ENCODE results near the gene COMTD1.

DNA sequence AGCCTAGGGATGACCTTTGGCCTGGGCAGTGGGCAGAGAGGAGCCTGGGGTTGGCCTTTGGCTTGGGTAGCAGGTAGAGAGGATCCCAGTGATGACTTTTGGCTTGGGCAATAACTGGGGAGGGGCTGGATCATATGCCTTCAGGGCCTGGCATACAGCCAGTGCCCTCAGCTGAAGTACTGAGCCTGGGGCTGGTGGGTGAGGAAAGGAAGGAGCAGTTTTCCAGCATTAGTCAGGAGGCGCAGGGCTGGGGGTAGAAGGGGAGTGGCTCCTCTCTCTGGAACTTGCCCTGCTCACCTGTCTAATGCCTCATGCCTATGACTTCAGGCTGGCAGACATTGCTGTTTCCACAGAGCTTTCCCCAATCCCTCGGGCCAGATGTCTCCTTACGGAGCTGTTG lies 15.2 kb upstream of the COMTD1 start:
- TF ChIP-seq EZH2 (IDR thresholded peaks at IDR 0.05; ENCODE audit: insufficient read depth, poor library complexity, severe bottlenecking) (no peak), EZH2phosphoT487 (IDR thresholded peaks at IDR 0.05; ENCODE audit: insufficient read depth, low read depth) (no peak)
